Measurements from ENCODE around the gene SSH3. TPM values are rescaled to one million over a fixed set of nuclear protein-coding genes. Genes with fewer than 3 reads are reported as not detected.

Gene SSH3
- total and polyA plus RNA-seq, 11 donors: 8.1 to 23.9 (median 15.8) TPM

- Histone ChIP-seq H3K4me3 (peak within 1 kb of the TSS; percentile 57 to 99 (median 94)), H3K27me3 (no peaks in the 10 kb centered on the region), H3K36me3 (peaks cover 0 to 24% (median 2%) of the 10 kb centered on the region in 9 donors), H3K27ac (peak within 1 kb of the TSS; percentile 72 to 100 (median 90)), H3K4me1 (peaks cover 24 to 77% (median 61%) of the 10 kb centered on the region in 12 donors), H3K9me3 (no peaks in the 10 kb centered on the region)
- peak in 2 of 4 donors; percentile 5 to 6 for ATAC-seq
- TF ChIP-seq CTCF (IDR thresholded peaks at IDR 0.05): no peak
- TF ChIP-seq POLR2A (IDR thresholded peaks at IDR 0.05): no peak
- WGBS, 4 donors: 0 to 2% (median 1%) methylated on average over 22 to 103 of the region's 103 CpGs
- peak in 3 of 5 donors; percentile 42 to 77 (median 66) for DNase-seq
- intact Hi-C loops (cut with DNase I): loop anchor here in 7 of 10 donors (1.0 to 5.0 kb wide), 6 partner anchors 22 to 121 kb away; partner anchors contain the start of genes ANKRD13D (in 3 of the 7) and SSH3 (in 1 of the 7)
These were observed 36.7 kb upstream of the SSH3 start, which contains the start of gene GRK2 for GRCh38 chr11:67266449-67267187. Gene GRK2, plus strand, starts transcription at chr11:67266473. Its CDS starts 227 bp downstream, at chr11:67266700.

GRCh38 chr11:67267188-67268080 lies 35.9 kb upstream of the SSH3 start:
- Histone ChIP-seq H3K27me3 (no peaks in the 10 kb centered on the region), H3K4me3 (peak overlapping the region; percentile 57 to 99 (median 94)), H3K27ac (peak overlapping the region; percentile 56 to 100 (median 90)), H3K36me3 (peaks cover 0 to 24% (median 2%) of the 10 kb centered on the region in 9 donors), H3K4me1 (peaks cover 30 to 77% (median 66%) of the 10 kb centered on the region in 12 donors), H3K9me3 (no peaks in the 10 kb centered on the region)
- intact Hi-C loops (cut with DNase I): loop anchor here in 4 of 10 donors (2.0 to 5.0 kb wide), 4 partner anchors 21 to 120 kb away; partner anchors contain the start of genes ANKRD13D (in 1 of the 4) and SSH3 (in 1 of the 4)
- 15 to 18% (median 18%) methylated on average over 26 to 30 of the region's 30 CpGs for WGBS, 4 donors
- TF ChIP-seq POLR2A (IDR thresholded peaks at IDR 0.05) (no peak), CTCF (IDR thresholded peaks at IDR 0.05) (no peak)
- ATAC-seq (peak in 1 of 4 donors; percentile 0), DNase-seq (peak in 3 of 5 donors; percentile 30 to 69 (median 52))

- intact Hi-C loops (cut with DNase I): loop anchor here in 3 of 10 donors (5.0 kb wide), 3 partner anchors 34 to 119 kb away; partner anchors contain the start of gene SSH3 (in 1 of the 3)
- no peaks in the 10 kb centered on the region for H3K27me3 ChIP-seq
- no peak for ATAC-seq
- H3K36me3 ChIP-seq: peaks cover 0 to 24% (median 2%) of the 10 kb centered on the region in 9 donors
- TF ChIP-seq POLR2A (IDR thresholded peaks at IDR 0.05) (no peak), CTCF (IDR thresholded peaks at IDR 0.05) (no peak)
- peak in 3 of 5 donors; percentile 28 to 62 (median 32) for DNase-seq
- H3K4me3 ChIP-seq: peak overlapping the region in 10 of 12 donors; percentile 76 to 99 (median 94)
- H3K4me1 ChIP-seq: peaks cover 36 to 77% (median 67%) of the 10 kb centered on the region in 12 donors
- no peaks in the 10 kb centered on the region for H3K9me3 ChIP-seq
- H3K27ac ChIP-seq: peak overlapping the region in 11 of 12 donors; percentile 83 to 100 (median 91)
- 47 to 58% (median 57%) methylated on average over 21 of the region's 21 CpGs for WGBS, 4 donors
These were observed 35.0 kb upstream of the SSH3 start for GRCh38 chr11:67268081-67268961.
